ENCODE data around the gene ITGA6. TPM values are rescaled to one million over a fixed set of nuclear protein-coding genes. Genes with fewer than 3 reads are reported as not detected.

Gene ITGA6
- total RNA-seq, 1 donor from 2014 or later: 35.3 TPM

DNA sequence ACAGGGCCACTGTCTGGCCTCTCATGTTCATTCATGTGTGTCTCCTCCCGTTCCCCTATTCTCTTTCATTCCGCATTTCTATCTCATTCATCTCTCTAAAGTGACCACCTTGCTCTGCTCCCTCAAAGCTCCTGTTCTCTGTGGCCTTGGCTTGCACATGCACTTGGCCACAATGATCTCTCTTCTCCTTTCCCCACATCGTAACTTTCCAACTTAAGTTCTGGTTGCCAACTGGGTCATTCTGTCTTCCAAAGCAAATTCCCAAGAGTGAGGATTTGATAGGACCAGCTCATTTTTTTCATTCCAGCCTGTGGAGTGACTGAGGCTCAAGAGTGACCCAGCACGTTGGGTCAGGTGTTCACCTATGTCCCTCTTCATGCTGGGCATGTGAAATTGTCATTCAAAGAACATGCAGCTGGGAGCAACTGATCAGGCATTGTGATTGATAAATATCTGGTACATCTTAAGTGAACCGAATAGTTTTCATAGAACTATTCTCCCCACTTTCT is 14.3 kb upstream of the ITGA6 start:
- no peak for TF ChIP-seq EZH2 (IDR thresholded peaks at IDR 0.05; ENCODE audit: insufficient read depth, low read length)
- TF ChIP-seq, protein P1, sequence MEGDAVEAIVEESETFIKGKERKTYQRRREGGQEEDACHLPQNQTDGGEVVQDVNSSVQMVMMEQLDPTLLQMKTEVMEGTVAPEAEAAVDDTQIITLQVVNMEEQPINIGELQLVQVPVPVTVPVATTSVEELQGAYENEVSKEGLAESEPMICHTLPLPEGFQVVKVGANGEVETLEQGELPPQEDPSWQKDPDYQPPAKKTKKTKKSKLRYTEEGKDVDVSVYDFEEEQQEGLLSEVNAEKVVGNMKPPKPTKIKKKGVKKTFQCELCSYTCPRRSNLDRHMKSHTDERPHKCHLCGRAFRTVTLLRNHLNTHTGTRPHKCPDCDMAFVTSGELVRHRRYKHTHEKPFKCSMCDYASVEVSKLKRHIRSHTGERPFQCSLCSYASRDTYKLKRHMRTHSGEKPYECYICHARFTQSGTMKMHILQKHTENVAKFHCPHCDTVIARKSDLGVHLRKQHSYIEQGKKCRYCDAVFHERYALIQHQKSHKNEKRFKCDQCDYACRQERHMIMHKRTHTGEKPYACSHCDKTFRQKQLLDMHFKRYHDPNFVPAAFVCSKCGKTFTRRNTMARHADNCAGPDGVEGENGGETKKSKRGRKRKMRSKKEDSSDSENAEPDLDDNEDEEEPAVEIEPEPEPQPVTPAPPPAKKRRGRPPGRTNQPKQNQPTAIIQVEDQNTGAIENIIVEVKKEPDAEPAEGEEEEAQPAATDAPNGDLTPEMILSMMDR (IDR thresholded peaks at IDR 0.05; ENCODE audit: insufficient read depth, low read depth, low read length): no peak
- DNase-seq (ENCODE audit: low read depth) (no peak), FAIRE-seq (no peak)
- Histone ChIP-seq H3K4me3 (ENCODE audit: insufficient read depth, low read depth, low read length) (no peak overlapping the region), H3K79me2 (ENCODE audit: insufficient read depth, low read length) (no peaks in the 10 kb centered on the region), H2AFZ (ENCODE audit: low read depth, low read length) (no peak overlapping the region), H3K4me1 (ENCODE audit: insufficient read depth, low read length) (no peaks in the 10 kb centered on the region), H3K9ac (ENCODE audit: low read length) (no peak overlapping the region), H4K20me1 (ENCODE audit: insufficient read depth, low read length) (no peaks in the 10 kb centered on the region), H3K27ac (ENCODE audit: low read depth, low read length) (no peak overlapping the region), H3K4me2 (ENCODE audit: low read length) (no peak overlapping the region), H3K36me3 (ENCODE audit: insufficient read depth, low read length) (no peaks in the 10 kb centered on the region), H3K27me3 (ENCODE audit: insufficient read depth, low read length) (peaks cover 3% of the 10 kb centered on the region), H3K9me3 (ENCODE audit: insufficient read depth, low read depth, low read length) (no peaks in the 10 kb centered on the region)
- Mint-ChIP-seq H3K36me3 (ENCODE audit: low read depth, unreplicated experiment) (no peaks in the 10 kb centered on the region), H3K4me3 (ENCODE audit: unreplicated experiment) (no peak overlapping the region), H3K9me3 (ENCODE audit: unreplicated experiment) (no peaks in the 10 kb centered on the region), H3K27ac (ENCODE audit: unreplicated experiment) (no peak overlapping the region), H3K4me1 (ENCODE audit: low read depth, unreplicated experiment) (no peaks in the 10 kb centered on the region), H3K27me3 (ENCODE audit: low read depth, unreplicated experiment) (no peaks in the 10 kb centered on the region)

DNA sequence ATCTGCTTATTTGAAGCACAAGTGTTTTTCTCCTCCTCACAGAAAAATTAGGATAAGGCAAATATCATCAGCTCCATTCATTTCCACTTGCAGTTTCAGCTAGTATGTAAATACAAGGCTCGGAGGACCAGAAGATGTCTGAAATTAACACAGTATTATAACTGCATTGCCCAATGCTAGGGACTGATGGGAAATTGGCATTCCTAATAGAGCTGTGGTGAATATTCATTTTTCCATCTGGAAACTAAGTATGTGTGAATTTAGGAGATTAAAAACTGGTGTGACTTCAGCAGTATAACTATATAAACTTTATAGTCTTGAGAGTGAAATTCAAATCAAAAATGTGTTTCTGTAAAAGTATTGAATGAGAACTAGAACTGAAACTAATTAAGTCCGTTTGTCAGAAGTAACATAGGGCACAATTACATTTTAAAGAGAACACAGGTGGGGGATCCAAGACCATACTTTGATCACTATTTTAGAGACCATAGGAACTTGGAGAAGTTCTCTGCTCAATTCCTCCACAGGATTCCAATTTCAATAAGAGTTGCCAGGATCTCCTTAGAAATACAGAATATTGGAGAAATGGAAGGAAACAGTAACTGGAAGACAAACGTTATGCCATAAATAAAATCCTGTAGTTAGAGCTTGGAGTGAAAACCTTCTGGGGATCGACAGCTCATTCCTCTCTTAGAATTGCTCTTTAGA is 12.1 kb upstream of the ITGA6 start:
- Mint-ChIP-seq H3K4me3 (ENCODE audit: unreplicated experiment) (no peak overlapping the region), H3K27ac (ENCODE audit: unreplicated experiment) (no peak overlapping the region), H3K27me3 (ENCODE audit: low read depth, unreplicated experiment) (peaks cover 5% of the 10 kb centered on the region), H3K36me3 (ENCODE audit: low read depth, unreplicated experiment) (no peaks in the 10 kb centered on the region), H3K9me3 (ENCODE audit: unreplicated experiment) (peaks cover 6% of the 10 kb centered on the region), H3K4me1 (ENCODE audit: low read depth, unreplicated experiment) (no peaks in the 10 kb centered on the region)
- no peaks in the 10 kb centered on the region for H3K9me3 ChIP-seq (ENCODE audit: insufficient read depth, low read depth, low read length)
- no peaks in the 10 kb centered on the region for H4K20me1 ChIP-seq (ENCODE audit: insufficient read depth, low read length)
- H3K27me3 ChIP-seq (ENCODE audit: insufficient read depth, low read length): no peaks in the 10 kb centered on the region
- no peaks in the 10 kb centered on the region for H3K4me1 ChIP-seq (ENCODE audit: insufficient read depth, low read length)
- TF ChIP-seq, protein P1 (IDR thresholded peaks at IDR 0.05; ENCODE audit: insufficient read depth, low read depth, low read length): no peak
- TF ChIP-seq EZH2 (IDR thresholded peaks at IDR 0.05; ENCODE audit: insufficient read depth, low read length): no peak
- DNase-seq (ENCODE audit: low read depth) (no peak), FAIRE-seq (no peak)
- no peak overlapping the region for H3K9ac ChIP-seq (ENCODE audit: low read length)
- no peak overlapping the region for H3K27ac ChIP-seq (ENCODE audit: low read depth, low read length)
- H3K79me2 ChIP-seq (ENCODE audit: insufficient read depth, low read length): no peaks in the 10 kb centered on the region
- H3K4me2 ChIP-seq (ENCODE audit: low read length): no peak overlapping the region
- no peaks in the 10 kb centered on the region for H3K36me3 ChIP-seq (ENCODE audit: insufficient read depth, low read length)
- no peak overlapping the region for H3K4me3 ChIP-seq (ENCODE audit: insufficient read depth, low read depth, low read length)
- no peak overlapping the region for H2AFZ ChIP-seq (ENCODE audit: low read depth, low read length)

DNA sequence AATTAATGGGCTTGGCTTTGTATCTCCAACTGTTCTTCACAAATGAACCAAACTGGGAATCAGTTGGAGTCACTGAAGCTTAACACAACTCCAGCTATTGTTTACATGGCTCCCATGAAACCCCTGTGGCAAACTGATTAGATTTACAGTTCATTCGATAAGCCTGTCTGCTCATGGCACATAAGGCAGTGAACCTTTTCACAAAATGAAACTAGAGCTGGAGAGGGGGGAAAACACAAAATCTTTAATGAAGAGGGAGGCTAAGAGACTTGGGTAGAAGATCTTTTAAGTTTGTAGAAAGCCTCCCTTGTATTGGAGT is 11.6 kb upstream of the ITGA6 start:
- Histone ChIP-seq H3K4me3 (ENCODE audit: insufficient read depth, low read depth, low read length) (no peak overlapping the region), H3K27ac (ENCODE audit: low read depth, low read length) (no peak overlapping the region), H3K79me2 (ENCODE audit: insufficient read depth, low read length) (no peaks in the 10 kb centered on the region), H3K9me3 (ENCODE audit: insufficient read depth, low read depth, low read length) (no peaks in the 10 kb centered on the region), H3K27me3 (ENCODE audit: insufficient read depth, low read length) (no peaks in the 10 kb centered on the region), H3K36me3 (ENCODE audit: insufficient read depth, low read length) (no peaks in the 10 kb centered on the region), H2AFZ (ENCODE audit: low read depth, low read length) (no peak overlapping the region), H3K9ac (ENCODE audit: low read length) (no peak overlapping the region), H4K20me1 (ENCODE audit: insufficient read depth, low read length) (no peaks in the 10 kb centered on the region), H3K4me1 (ENCODE audit: insufficient read depth, low read length) (no peaks in the 10 kb centered on the region), H3K4me2 (ENCODE audit: low read length) (no peak overlapping the region)
- Mint-ChIP-seq H3K4me3 (ENCODE audit: unreplicated experiment) (no peak overlapping the region), H3K36me3 (ENCODE audit: low read depth, unreplicated experiment) (no peaks in the 10 kb centered on the region), H3K27me3 (ENCODE audit: low read depth, unreplicated experiment) (peaks cover 8% of the 10 kb centered on the region), H3K9me3 (ENCODE audit: unreplicated experiment) (peaks cover 6% of the 10 kb centered on the region), H3K27ac (ENCODE audit: unreplicated experiment) (no peak overlapping the region), H3K4me1 (ENCODE audit: low read depth, unreplicated experiment) (no peaks in the 10 kb centered on the region)
- no peak for DNase-seq (ENCODE audit: low read depth)
- FAIRE-seq: no peak
- no peak for TF ChIP-seq EZH2 (IDR thresholded peaks at IDR 0.05; ENCODE audit: insufficient read depth, low read length)
- TF ChIP-seq, protein P1 (IDR thresholded peaks at IDR 0.05; ENCODE audit: insufficient read depth, low read depth, low read length): no peak

Measured in astrocyte (in vitro differentiated cells and primary cell).